GM12878 (cell line): ENCODE results near the gene SRSF1. TPM values are rescaled to one million over a fixed set of nuclear protein-coding genes. Genes with fewer than 3 reads are reported as not detected.
"Not testable (repeated sequence)": the region's sequence is repeated elsewhere in the genome, so short reads cannot be mapped to it uniquely, and the experiment has no call there.

Source experiments
- ATAC-seq: fragments of 200-7000 bp; cut with Tn5 transposase; 3 replicates; pipeline ENCODE4 v1.9.1; 2020; ENCODE audit warnings: mild to moderate bottlenecking, moderate library complexity
- BruUV-seq: library from RNA; stranded (reverse); fragments of 400-500 nt; replicated peaks from 2 replicates; lab custom pipeline; 2021; lab: Mats Ljungman, UMichigan
- CTCF ChIA-PET: fragments of 300-600 bp; sonication (Branson Sonifier 250); formaldehyde crosslinking; extraction: SDS; loops from one replicate; lab custom pipeline; 2021; ENCODE audit warnings: inconsistent platforms; lab: Yijun Ruan, JAX
- POLR2A ChIA-PET: fragments of 350-600 bp; formaldehyde crosslinking; extraction: SDS; loops from one replicate; lab custom pipeline; 2021; ENCODE audit warnings: inconsistent platforms; lab: Charles Lee
- RAD21 ChIA-PET: fragments of 300-600 bp; sonication (Branson Sonifier 250); formaldehyde crosslinking; loops from one replicate; lab custom pipeline; 2023; ENCODE audit warnings: antibody characterized with exemption; ENCODE audit not compliant: unreplicated experiment; lab: Charles Lee
- SMC1A ChIA-PET: fragments of 300-600 bp; sonication (Branson Sonifier 250); formaldehyde crosslinking; loops from one replicate; lab custom pipeline; 2023; ENCODE audit not compliant: unreplicated experiment, uncharacterized antibody; lab: Charles Lee
- DNase-seq: peaks from one replicate; pipeline ENCODE4 v3.0.0-alpha.2; 2011; ENCODE audit warnings: low read depth, low spot score
- FAIRE-seq: peaks from 3 replicates; lab custom pipeline; 2011; peaks lifted over from hg19 to GRCh38; lab: Jason Lieb, UNC
- H2AFZ ChIP-seq: 2 replicates; pipeline ENCODE4 v1.6.0; 2011; ENCODE audit warnings: low read depth, low read length, control low read depth; ENCODE audit not compliant: control insufficient read depth
- H3K27ac ChIP-seq: 2 replicates; pipeline ENCODE4 v1.5.1; 2011; ENCODE audit warnings: control low read depth; ENCODE audit not compliant: control insufficient read depth, insufficient read depth
- H3K27me3 ChIP-seq, 2 experiments: replicated peaks in 1 of 2; 2 replicates each; pipeline versions ENCODE4 v1.6.0 to v1.6.1; 2011; ENCODE audit warnings: low read length in 1 of 2; ENCODE audit not compliant: control insufficient read depth in 2 of 2, insufficient read depth in 2 of 2
- H3K36me3 ChIP-seq, 2 experiments: 2 replicates each; pipeline ENCODE4 v1.5.1; 2011; ENCODE audit warnings: low read length in 1 of 2; ENCODE audit not compliant: control insufficient read depth in 2 of 2, insufficient read depth in 2 of 2
- H3K4me1 ChIP-seq: 2 replicates; pipeline ENCODE4 v1.6.1; 2011; ENCODE audit warnings: mild to moderate bottlenecking, low read length, moderate library complexity, mixed read lengths; ENCODE audit not compliant: control insufficient read depth, insufficient read depth
- H3K4me2 ChIP-seq: 2 replicates; pipeline ENCODE4 v1.6.0; 2011; ENCODE audit warnings: control low read depth; ENCODE audit not compliant: control insufficient read depth, insufficient read depth
- H3K4me3 ChIP-seq: fragments of 200-600 bp; sonication (generic); 2 replicates; pipeline ENCODE4 v1.5.1; 2016
- H3K79me2 ChIP-seq: 2 replicates; pipeline ENCODE4 v1.6.0; 2011; ENCODE audit warnings: low read length; ENCODE audit not compliant: control insufficient read depth, insufficient read depth
- H3K9ac ChIP-seq: 2 replicates; pipeline ENCODE4 v1.8.0; 2011; ENCODE audit warnings: low read length, control low read depth, mixed read lengths; ENCODE audit not compliant: control insufficient read depth, insufficient read depth
- H3K9me3 ChIP-seq: replicated peaks from 3 replicates; pipeline ENCODE4 v1.5.1; 2011; ENCODE audit warnings: mild to moderate bottlenecking, low read length; ENCODE audit not compliant: control insufficient read depth, insufficient read depth
- H4K20me1 ChIP-seq: 2 replicates; pipeline ENCODE4 v1.6.0; 2011; ENCODE audit not compliant: control insufficient read depth, insufficient read depth
- ETV6 ChIP-seq, 2 experiments: fragments of 450-650 bp in 1 of 2; IDR thresholded peaks in 1 of 2; conservative IDR thresholded peaks in 1 of 2; 2 replicates each; pipeline ENCODE4 v1.6.1; 2014; ENCODE audit warnings: antibody characterized with exemption in 1 of 2, borderline replicate concordance in 1 of 2, low read depth in 1 of 2, mild to moderate bottlenecking in 1 of 2, moderate library complexity in 1 of 2
- KDM1A ChIP-seq: fragments of 200-600 bp; sonication (generic); IDR thresholded peaks from 2 replicates; pipeline ENCODE4 v1.6.1; 2016; ENCODE audit warnings: borderline replicate concordance
- NRF1 ChIP-seq: conservative IDR thresholded peaks from 2 replicates; pipeline ENCODE4 v1.6.1; 2011; ENCODE audit warnings: mild to moderate bottlenecking, low read depth, low read length, improper control_type of control experiment
- SIX5 ChIP-seq: IDR thresholded peaks from 2 replicates; pipeline ENCODE4 v1.6.1; 2011; ENCODE audit warnings: mild to moderate bottlenecking, low read depth, low read length, moderate library complexity; ENCODE audit not compliant: severe bottlenecking
- ZNF24 ChIP-seq: fragments of 450-650 bp; IDR thresholded peaks from 2 replicates; pipeline ENCODE4 v1.6.1; 2017; ENCODE audit warnings: antibody characterized with exemption, mild to moderate bottlenecking
- WGBS: methylation state at CpG from one replicate; pipeline ENCODE4 v1.1.6; 2016; ENCODE audit warnings: low lambda C conversion rate; ENCODE audit not compliant: insufficient replicate concordance, insufficient coverage; ENCODE audit errors: missing lambda C conversion rate; 5-methylcytosine and 5-hydroxymethylcytosine counted together
- in situ Hi-C: fragments of 300-500 bp; cut with MboI; formaldehyde crosslinking; loops from 9 replicates; pipeline ENCODE4 v1.14.3; 2018; ENCODE audit warnings: mixed read lengths
- intact Hi-C: fragments of 100-400 bp; cut with micrococcal nuclease; formaldehyde crosslinking; loops from one replicate; pipeline ENCODE4 v1.14.2; 2022; ENCODE audit not compliant: unreplicated experiment
- polyA plus RNA-seq, 11 experiments: library from polyadenylated mRNA; depleted of rRNA in 4 of 11; unstranded in 6 of 11; stranded (reverse) in 5 of 11; fragments of >200 nt; fragmentation: Nextera tagmentation in 4 of 11; fragmentation: Illumina TruSeq in 1 of 11; extraction: Ambion mirVana in 4 of 11; extraction: Trizol in 1 of 11; gene quantifications; 1 replicate in 1 of 11; 2 replicates in 10 of 11; pipeline versions ENCODE4 v1.2.1 to v1.2.3, GENCODE V29; 2011 to 2016; ENCODE audit warnings: inconsistent platforms in 2 of 11, missing spikeins in 2 of 11, low read depth in 1 of 11
- total RNA-seq, 4 experiments: library from RNA; depleted of rRNA in 3 of 4; stranded (reverse); fragments of >200 nt in 3 of 4; fragmentation: Illumina TruSeq in 1 of 4; extraction: Trizol in 1 of 4; gene quantifications; 2 replicates each; pipeline versions ENCODE4 v1.2.1 to v1.2.3, GENCODE V29; 2013 to 2021

Gene SRSF1
- total and polyA plus RNA-seq, 10 of the 15 experiments (the other 5 are each of a cell fraction or from before 2014, with no cell fraction given), result 101 to 474 (median 404) TPM

- H3K9ac ChIP-seq, H3K4me2 ChIP-seq, BruUV-seq, H3K9me3 ChIP-seq, FAIRE-seq, in situ Hi-C loops, H3K79me2 ChIP-seq, intact Hi-C loops, H3K36me3 ChIP-seq, H2AFZ ChIP-seq, H3K4me1 ChIP-seq, H3K4me3 ChIP-seq, ATAC-seq, H4K20me1 ChIP-seq, DNase-seq, H3K27ac ChIP-seq, RAD21 ChIA-PET, H3K27me3 ChIP-seq: not testable (repeated sequence)
- ChIA-PET SMC1A (interaction anchor here (0.7 kb wide), 1 partner anchor 830 kb away, joined by 3 read pairs; no protein-coding TSS in a partner anchor), POLR2A (interaction anchor here (0.5 kb wide), 1 partner anchor 458 kb away, joined by 3 read pairs; no protein-coding TSS in a partner anchor), CTCF (interaction anchor here (0.7 kb wide), 1 partner anchor 209 kb away, joined by 3 read pairs; no protein-coding TSS in a partner anchor)
- WGBS, result under 1% methylated on average over 6 of the region's 6 CpGs
These were observed 37.2 kb upstream of the SRSF1 start for GRCh38 chr17:58044256-58044655.

DNA sequence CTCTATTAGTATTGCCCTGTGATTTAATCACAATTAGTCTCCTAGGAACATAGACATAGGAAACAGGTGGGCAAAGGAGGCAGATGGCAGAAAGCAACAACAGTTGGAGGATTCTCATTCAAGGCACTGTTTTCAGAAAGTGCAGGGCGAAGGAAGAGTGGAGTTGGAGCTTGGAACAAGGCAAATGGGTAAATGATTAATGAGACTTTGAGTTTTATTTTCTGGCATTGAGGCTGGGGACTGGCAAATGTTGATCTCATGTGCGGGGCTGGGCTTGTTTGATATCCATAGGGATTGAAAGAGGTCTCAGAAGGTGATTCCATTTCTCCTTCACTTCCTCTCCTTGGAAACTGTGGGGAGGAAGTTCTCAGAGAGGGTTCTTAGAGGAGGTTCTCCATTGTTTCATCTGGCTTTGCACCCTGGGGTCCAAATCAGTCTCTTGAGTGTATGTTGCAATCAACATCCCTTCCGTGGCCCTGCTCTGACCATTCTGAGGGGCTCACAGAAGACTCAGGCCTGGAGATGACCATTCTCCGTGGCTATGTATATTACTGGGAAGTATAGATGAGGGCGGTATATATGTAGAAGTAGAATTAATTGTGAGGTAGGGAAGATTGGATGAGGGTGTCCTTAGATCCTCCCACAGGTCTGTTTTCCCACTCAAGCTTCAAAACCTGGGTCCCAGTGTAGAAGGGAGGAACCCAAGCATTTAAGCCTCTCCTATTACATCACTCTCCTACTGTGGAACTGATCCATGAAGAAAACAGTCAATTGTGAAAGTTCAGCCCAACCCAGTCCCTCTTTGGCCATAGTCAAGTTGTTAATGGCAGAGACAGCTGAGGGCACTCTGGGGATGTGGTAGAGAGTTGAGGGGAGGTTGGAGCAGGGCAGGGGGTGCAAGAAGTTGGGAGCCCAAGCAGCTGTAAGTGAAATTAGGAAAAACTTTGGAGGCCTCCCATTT is 36.5 kb upstream of the SRSF1 start:
- H3K36me3 ChIP-seq, result no peaks in the 10 kb centered on the region
- TF ChIP-seq SIX5 (no peak), KDM1A (no peak), ETV6 (conservative IDR thresholded peaks at IDR 0.05 in 1 of 2, IDR thresholded peaks at IDR 0.05 in 1 of 2; ENCODE audit: borderline replicate concordance in 1 of 2, low read depth in 1 of 2) (no peak), NRF1 (no peak), ZNF24 (no peak)
- TF ChIP-seq, all 136 proteins: peak for 0
- Histone ChIP-seq H3K9me3 (no peaks in the 10 kb centered on the region), H3K9ac (no peak overlapping the region), H2AFZ (no peak overlapping the region), H3K4me2 (no peak overlapping the region), H3K27ac (no peak overlapping the region), H3K27me3 (no peaks in the 10 kb centered on the region), H3K4me1 (no peaks in the 10 kb centered on the region), H3K4me3 (no peak overlapping the region), H4K20me1 (no peaks in the 10 kb centered on the region), H3K79me2 (no peaks in the 10 kb centered on the region)
- FAIRE-seq (no peak), DNase-seq (no peak), ATAC-seq (no peak)
- RAD21 ChIA-PET, result no interaction called here
- POLR2A ChIA-PET, result interaction anchor here (1.0 kb wide), 1 partner anchor 28 kb away, joined by 3 read pairs; no protein-coding TSS in a partner anchor
- SMC1A ChIA-PET, result interaction anchor here (0.7 to 1.4 kb wide), 2 partner anchors 11 to 831 kb away, joined by 3 read pairs; no protein-coding TSS in a partner anchor
- 14% methylated on average over 5 of the region's 5 CpGs for WGBS
- in situ Hi-C loops, result no loop called here
- CTCF ChIA-PET, result interaction anchor here (0.6 kb wide), 1 partner anchor 27 kb away, joined by 3 read pairs; no protein-coding TSS in a partner anchor
- intact Hi-C loops, result no loop called here
- no TSS peak for BruUV-seq
